ENCODE data around the gene EFCAB14.
"Not testable (repeated sequence)": the region's sequence is repeated elsewhere in the genome, so short reads cannot be mapped to it uniquely, and the experiment has no call there.

EFCAB14 gene

DNA sequence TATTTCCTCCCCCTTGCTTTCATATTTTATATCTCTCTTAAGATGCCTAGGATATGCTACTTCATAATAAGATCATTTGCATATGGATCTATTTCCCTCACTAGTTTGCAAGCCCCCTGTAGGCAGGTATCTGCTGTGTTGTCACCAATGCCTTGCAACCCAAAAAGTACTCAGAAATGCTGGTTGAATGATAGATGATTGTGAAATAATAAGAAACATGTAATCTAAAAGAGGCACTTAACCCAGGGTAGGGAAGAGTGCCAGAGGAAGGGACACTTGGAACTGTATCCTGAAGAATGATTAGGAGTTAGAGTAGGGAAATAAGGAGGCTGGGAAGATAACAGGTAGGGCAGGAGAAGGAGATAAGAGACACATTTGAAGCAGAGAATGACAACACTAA is 63.1 kb downstream of the EFCAB14 start:
- H3K4me3 ChIP-seq (ENCODE audit: low read depth, low read length) = no peak overlapping the region
- DNase-seq (ENCODE audit: low read depth, low spot score) = no peak
- in situ Hi-C loops (cut with HindIII; ENCODE audit: low sequenced_read_pairs) = no loop called here
- TF ChIP-seq, protein P1, sequence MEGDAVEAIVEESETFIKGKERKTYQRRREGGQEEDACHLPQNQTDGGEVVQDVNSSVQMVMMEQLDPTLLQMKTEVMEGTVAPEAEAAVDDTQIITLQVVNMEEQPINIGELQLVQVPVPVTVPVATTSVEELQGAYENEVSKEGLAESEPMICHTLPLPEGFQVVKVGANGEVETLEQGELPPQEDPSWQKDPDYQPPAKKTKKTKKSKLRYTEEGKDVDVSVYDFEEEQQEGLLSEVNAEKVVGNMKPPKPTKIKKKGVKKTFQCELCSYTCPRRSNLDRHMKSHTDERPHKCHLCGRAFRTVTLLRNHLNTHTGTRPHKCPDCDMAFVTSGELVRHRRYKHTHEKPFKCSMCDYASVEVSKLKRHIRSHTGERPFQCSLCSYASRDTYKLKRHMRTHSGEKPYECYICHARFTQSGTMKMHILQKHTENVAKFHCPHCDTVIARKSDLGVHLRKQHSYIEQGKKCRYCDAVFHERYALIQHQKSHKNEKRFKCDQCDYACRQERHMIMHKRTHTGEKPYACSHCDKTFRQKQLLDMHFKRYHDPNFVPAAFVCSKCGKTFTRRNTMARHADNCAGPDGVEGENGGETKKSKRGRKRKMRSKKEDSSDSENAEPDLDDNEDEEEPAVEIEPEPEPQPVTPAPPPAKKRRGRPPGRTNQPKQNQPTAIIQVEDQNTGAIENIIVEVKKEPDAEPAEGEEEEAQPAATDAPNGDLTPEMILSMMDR (IDR thresholded peaks at IDR 0.05; ENCODE audit: low read depth, low read length) = no peak

DNA sequence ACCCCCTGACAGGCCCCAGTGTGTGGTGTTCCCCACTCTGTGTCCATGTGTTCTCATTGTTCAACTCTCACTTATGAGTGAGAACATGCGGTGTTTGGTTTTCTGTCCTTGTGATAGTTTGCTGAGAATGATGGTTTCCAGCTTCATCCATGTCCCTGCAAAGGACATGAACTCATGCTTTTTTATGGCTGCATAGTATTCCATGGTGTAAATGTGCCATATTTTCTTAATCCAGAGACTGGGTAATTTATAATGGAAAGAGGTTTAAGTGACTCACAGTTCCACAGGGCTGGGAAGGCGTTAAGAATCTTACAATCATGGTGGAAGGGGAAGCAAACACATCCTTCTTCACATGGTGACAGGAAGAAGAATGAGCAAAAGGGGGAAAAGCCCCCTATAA is 64.2 kb downstream of the EFCAB14 start:
- H3K4me3 ChIP-seq (ENCODE audit: low read depth, low read length); in situ Hi-C loops (cut with HindIII; ENCODE audit: low sequenced_read_pairs); DNase-seq (ENCODE audit: low read depth, low spot score): not testable (repeated sequence)

DNA sequence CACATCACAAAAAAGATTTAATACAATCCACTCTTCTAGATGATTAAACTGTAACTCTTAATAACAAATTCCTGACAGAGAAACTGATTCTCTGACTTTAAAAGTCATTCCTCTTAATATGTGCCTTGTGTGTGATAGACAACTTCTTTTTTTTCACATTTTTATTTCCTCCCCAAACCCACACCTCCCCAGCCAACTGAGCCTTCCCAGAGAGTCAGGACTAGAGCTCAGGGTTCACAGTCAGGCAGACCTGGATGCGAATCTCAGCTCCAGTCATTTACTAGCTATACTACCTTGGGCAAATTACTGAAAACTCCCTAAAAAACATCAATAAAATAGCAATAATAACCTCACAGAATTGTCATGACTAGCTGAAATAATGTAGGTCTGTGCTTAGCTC is 64.9 kb downstream of the EFCAB14 start:
- TF ChIP-seq, protein P1 (IDR thresholded peaks at IDR 0.05; ENCODE audit: low read depth, low read length) = no peak
- in situ Hi-C loops (cut with HindIII; ENCODE audit: low sequenced_read_pairs) = no loop called here
- DNase-seq (ENCODE audit: low read depth, low spot score) = no peak
- H3K4me3 ChIP-seq (ENCODE audit: low read depth, low read length) = no peak overlapping the region

DNA sequence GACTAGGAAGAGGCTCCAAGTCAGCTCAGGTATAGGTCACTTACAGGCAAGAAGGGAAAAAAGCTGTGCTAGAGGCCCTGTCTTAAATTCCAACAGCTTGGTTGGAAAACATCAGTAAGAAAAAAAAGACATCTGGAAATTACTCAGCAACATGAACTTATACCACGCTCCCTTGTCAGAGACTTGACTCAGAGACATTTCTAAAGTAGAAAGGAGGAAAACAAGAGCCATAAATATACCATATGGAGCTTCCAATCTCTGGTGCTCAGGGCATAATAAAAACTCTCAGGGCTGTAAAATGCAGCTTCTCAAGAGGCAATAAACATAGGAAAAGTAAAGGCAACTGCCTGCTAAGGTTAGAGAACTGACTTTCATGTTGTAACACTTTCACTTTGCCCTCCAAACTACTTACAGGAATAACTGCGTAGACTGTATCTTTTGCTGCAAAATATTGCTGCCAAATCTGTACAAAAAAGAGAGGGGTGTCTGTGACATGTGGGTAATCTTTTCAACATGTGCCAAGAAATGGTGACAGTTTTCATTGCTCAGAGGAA is 65.4 kb downstream of the EFCAB14 start:
- TF ChIP-seq, protein P1 (IDR thresholded peaks at IDR 0.05; ENCODE audit: low read depth, low read length) = no peak
- peak; percentile 18 for DNase-seq (ENCODE audit: low read depth, low spot score)
- H3K4me3 ChIP-seq (ENCODE audit: low read depth, low read length) = no peak overlapping the region
- in situ Hi-C loops (cut with HindIII; ENCODE audit: low sequenced_read_pairs) = no loop called here

DNA sequence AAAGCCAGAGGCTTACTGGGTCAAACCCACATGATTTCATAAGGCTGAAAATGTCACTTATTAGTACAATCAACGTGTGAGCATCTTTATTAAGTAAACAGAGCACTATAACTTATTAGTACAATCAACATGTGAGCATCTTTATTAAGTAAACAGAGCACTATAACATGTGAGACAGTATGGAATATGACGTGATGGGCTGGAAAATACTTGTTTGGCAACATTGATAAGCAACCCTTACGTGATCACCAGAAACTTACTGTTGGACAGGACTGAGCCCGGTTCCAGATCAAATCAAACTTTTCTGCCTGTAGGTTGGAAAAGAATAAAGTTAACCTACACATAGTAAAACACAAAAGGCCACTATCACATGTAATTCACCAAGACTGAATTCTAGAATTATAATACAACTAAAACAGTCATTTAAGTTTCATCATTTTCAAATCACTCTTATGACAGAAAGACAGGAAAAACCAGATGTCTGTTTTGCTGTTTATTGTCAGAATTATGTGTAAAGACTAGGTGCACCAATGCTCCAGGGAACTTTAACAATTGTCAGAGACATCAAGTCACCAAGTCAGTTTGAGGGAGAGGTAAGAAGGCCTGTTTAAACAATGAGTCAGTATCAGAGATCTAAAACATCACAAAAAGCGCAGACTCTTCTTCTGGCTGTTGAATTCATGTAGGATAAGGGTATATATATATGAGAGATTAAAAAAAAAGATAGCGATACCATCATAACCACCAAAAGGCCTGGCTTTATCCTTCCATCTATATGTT is 66.4 kb downstream of the EFCAB14 start:
- TF ChIP-seq, protein P1 (IDR thresholded peaks at IDR 0.05; ENCODE audit: low read depth, low read length) = no peak
- no peak overlapping the region for H3K4me3 ChIP-seq (ENCODE audit: low read depth, low read length)
- no peak for DNase-seq (ENCODE audit: low read depth, low spot score)
- in situ Hi-C loops (cut with HindIII; ENCODE audit: low sequenced_read_pairs) = no loop called here

DNA sequence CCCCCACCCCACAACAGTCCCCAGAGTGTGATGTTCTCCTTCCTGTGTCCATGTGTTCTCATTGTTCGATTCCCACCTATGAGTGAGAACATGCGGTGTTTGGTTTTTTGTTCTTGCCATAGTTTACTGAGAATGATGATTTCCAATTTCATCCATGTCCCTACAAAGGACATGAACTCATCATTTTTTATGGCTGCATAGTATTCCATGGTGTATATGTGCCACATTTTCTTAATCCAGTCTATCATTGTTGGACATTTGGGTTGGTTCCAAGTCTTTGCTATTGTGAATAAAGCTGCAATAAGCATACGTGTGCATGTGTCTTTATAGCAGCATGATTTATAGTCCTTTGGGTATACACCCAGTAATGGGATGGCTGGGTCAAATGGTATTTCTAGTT is 67.8 kb downstream of the EFCAB14 start:
- H3K4me3 ChIP-seq (ENCODE audit: low read depth, low read length); in situ Hi-C loops (cut with HindIII; ENCODE audit: low sequenced_read_pairs); DNase-seq (ENCODE audit: low read depth, low spot score): not testable (repeated sequence)

DNA sequence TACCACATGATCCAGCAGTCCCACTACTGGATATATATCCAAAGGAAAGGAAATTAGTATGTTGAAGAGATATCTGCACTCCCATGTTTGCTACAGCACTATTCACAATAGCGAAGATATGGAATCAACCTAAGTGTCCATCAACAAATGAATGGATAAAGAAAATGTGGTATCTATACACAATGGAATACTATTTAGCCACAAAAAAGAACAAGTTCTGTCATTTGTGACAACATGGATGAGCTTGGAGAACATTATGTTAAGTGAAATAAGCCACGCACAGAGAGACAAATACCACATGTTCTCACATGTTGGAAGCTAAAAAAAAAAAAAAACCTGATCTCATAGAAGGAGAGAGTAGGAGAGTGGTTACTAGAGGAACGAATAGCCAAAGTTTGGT is 68.4 kb downstream of the EFCAB14 start:
- no peak for DNase-seq (ENCODE audit: low read depth, low spot score)
- TF ChIP-seq, protein P1 (IDR thresholded peaks at IDR 0.05; ENCODE audit: low read depth, low read length) = no peak
- no peak overlapping the region for H3K4me3 ChIP-seq (ENCODE audit: low read depth, low read length)
- in situ Hi-C loops (cut with HindIII; ENCODE audit: low sequenced_read_pairs) = no loop called here
